Thyroid gland (tissue), 4 donors: Measurements from ENCODE around the gene DNM3.

Experiments used
- CTCF ChIP-seq, 6 experiments: fragments of 200-600 bp in 3 of 6; fragments of 450-650 bp in 3 of 6; sonication (generic) in 3 of 6; IDR thresholded peaks; one replicate each; pipeline ENCODE4 v1.5.1; 2016 to 2019; ENCODE audit warnings: antibody characterized with exemption in 6 of 6, mild to moderate bottlenecking in 2 of 6, inconsistent platforms in 1 of 6, moderate library complexity in 1 of 6
- POLR2A ChIP-seq, 2 donors: fragments of 450-650 bp; IDR thresholded peaks; one replicate each; pipeline ENCODE4 v1.6.1; 2017; ENCODE audit warnings: antibody characterized with exemption in 2 of 2, mild to moderate bottlenecking in 2 of 2, moderate library complexity in 1 of 2

GRCh38 chr1:172460887-172461315, 619.6 kb downstream of the DNM3 start:
- TF ChIP-seq CTCF (IDR thresholded peaks at IDR 0.05) (no peak), POLR2A (IDR thresholded peaks at IDR 0.05) (no peak)
